Thyroid gland (tissue), 4 donors: ENCODE results near the gene RASD1.

Experiments used
- CTCF ChIP-seq, 6 experiments: fragments of 200-600 bp in 3 of 6; fragments of 450-650 bp in 3 of 6; sonication (generic) in 3 of 6; IDR thresholded peaks; one replicate each; pipeline ENCODE4 v1.5.1; 2016 to 2019; ENCODE audit warnings: antibody characterized with exemption in 6 of 6, mild to moderate bottlenecking in 2 of 6, inconsistent platforms in 1 of 6, moderate library complexity in 1 of 6
- POLR2A ChIP-seq, 2 donors: fragments of 450-650 bp; IDR thresholded peaks; one replicate each; pipeline ENCODE4 v1.6.1; 2017; ENCODE audit warnings: antibody characterized with exemption in 2 of 2, mild to moderate bottlenecking in 2 of 2, moderate library complexity in 1 of 2

GRCh38 chr17:17512866-17513265, 16.7 kb upstream of the RASD1 start:
- TF ChIP-seq POLR2A (IDR thresholded peaks at IDR 0.05) (no peak), CTCF (IDR thresholded peaks at IDR 0.05) (no peak)
